Stimulated activated naive CD8-positive, alpha-beta T cell treated with anti-CD3 and anti-CD28 coated beads, Interleukin-15, Interleukin-2, amounts not matched to agents 100 ng/mL and 50 ng/mL, for 24 hours (primary cell): ENCODE results near the gene STX8.

Experiments used
- H3K27ac Mint-ChIP-seq: one replicate; pipeline ENCODE4 v1.8.0; 2021; ENCODE audit warnings: mild to moderate bottlenecking, mixed read lengths
- H3K27me3 Mint-ChIP-seq: one replicate; pipeline ENCODE4 v1.8.0; 2021; ENCODE audit warnings: mixed read lengths
- H3K36me3 Mint-ChIP-seq: one replicate; pipeline ENCODE4 v1.8.0; 2021; ENCODE audit warnings: low read depth, mixed read lengths
- H3K4me1 Mint-ChIP-seq: one replicate; pipeline ENCODE4 v1.8.0; 2021; ENCODE audit warnings: low read depth, mixed read lengths
- H3K4me3 Mint-ChIP-seq: one replicate; pipeline ENCODE4 v1.8.0; 2021; ENCODE audit warnings: mild to moderate bottlenecking, mixed read lengths
- H3K9me3 Mint-ChIP-seq: one replicate; pipeline ENCODE4 v1.8.0; 2021; ENCODE audit warnings: mixed read lengths

Gene STX8

GRCh38 chr17:9421525-9421924, 154.1 kb downstream of the STX8 start:
- H3K4me3 Mint-ChIP-seq = no peak overlapping the region
- no peak overlapping the region for H3K27ac Mint-ChIP-seq
- peaks cover 14% of the 10 kb centered on the region for H3K9me3 Mint-ChIP-seq
- peaks cover 7% of the 10 kb centered on the region for H3K4me1 Mint-ChIP-seq
- H3K27me3 Mint-ChIP-seq = no peaks in the 10 kb centered on the region
- peaks cover 24% of the 10 kb centered on the region for H3K36me3 Mint-ChIP-seq

DNA sequence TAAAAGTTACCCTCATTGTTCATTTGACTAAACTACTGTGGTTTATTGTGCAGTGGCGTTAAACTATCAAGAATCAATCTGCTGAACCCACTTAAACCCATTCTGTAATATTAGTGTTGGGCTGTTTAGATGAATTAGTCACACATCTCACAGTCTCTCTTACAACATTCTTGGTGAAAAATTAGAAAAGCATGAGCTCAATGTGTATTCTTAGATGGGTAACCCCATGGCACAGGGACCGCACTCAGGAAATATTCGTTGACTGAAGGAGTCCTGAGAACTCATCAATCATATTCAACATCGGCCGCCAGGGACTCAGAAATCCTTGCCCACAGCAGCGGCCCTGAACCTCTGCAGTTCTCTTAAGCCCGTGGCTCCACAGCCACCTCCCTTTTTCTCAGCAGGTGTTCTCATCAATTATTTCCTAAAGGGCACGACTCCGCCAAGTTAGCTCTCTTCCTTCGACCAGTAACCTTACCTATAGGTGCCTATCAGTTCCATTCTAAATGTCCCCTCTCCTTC, 155.6 kb downstream of the STX8 start:
- H3K27ac Mint-ChIP-seq = peak overlapping the region; percentile 11
- no peak overlapping the region for H3K4me3 Mint-ChIP-seq
- H3K9me3 Mint-ChIP-seq = peaks cover 14% of the 10 kb centered on the region
- H3K27me3 Mint-ChIP-seq = no peaks in the 10 kb centered on the region
- H3K4me1 Mint-ChIP-seq = peaks cover 11% of the 10 kb centered on the region
- H3K36me3 Mint-ChIP-seq = peaks cover 24% of the 10 kb centered on the region

- peaks cover 18% of the 10 kb centered on the region for H3K4me1 Mint-ChIP-seq
- peaks cover 4% of the 10 kb centered on the region for H3K9me3 Mint-ChIP-seq
- no peak overlapping the region for H3K4me3 Mint-ChIP-seq
- H3K27me3 Mint-ChIP-seq = no peaks in the 10 kb centered on the region
- peaks cover 3% of the 10 kb centered on the region for H3K36me3 Mint-ChIP-seq
- no peak overlapping the region for H3K27ac Mint-ChIP-seq
Measured at GRCh38 chr17:9414471-9414870, 161.1 kb downstream of the STX8 start.

DNA sequence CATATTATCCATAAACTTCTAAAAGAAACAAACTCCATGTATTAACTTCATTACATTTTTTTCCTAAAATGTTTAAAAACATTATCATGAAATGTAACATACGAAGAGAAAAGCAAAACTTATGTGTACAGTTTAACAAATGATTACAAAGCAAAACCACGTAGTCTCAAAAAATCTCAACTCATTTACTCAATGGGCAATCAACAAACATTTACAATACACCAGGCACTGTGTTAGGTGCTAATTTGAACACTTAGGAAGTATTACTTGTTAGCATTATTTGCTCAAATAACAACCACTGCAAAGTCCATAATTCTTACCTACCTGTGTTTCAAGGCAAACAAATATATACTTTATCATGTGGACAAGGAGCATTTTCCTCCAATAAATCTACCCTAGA, 164.9 kb downstream of the STX8 start:
- no peaks in the 10 kb centered on the region for H3K36me3 Mint-ChIP-seq
- no peak overlapping the region for H3K27ac Mint-ChIP-seq
- H3K4me1 Mint-ChIP-seq = peaks cover 10% of the 10 kb centered on the region
- H3K9me3 Mint-ChIP-seq = no peaks in the 10 kb centered on the region
- H3K4me3 Mint-ChIP-seq = no peak overlapping the region
- no peaks in the 10 kb centered on the region for H3K27me3 Mint-ChIP-seq

DNA sequence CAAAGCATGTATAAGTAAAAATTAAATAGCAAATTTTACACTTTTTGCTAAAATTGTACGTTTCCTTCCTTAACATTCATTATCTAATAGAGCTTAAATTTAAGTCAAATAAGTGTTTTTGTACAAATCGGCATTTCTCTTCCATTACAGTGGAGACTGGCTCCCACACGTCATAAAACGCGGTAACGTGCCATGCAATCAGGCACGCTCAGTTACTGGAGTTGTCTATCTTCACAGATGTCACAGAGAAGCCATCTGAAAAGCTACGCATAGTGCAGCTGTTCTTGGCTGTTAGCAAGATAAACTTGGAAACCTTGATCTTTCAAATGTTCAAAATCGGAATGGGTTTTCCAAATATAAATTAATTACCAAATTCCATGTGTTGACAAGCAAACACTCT, 165.3 kb downstream of the STX8 start:
- Mint-ChIP-seq H3K36me3 (no peaks in the 10 kb centered on the region), H3K4me3 (no peak overlapping the region), H3K27me3 (no peaks in the 10 kb centered on the region)

GRCh38 chr17:9409878-9410277, 165.7 kb downstream of the STX8 start:
- Mint-ChIP-seq H3K4me3 (no peak overlapping the region), H3K27me3 (no peaks in the 10 kb centered on the region), H3K9me3 (no peaks in the 10 kb centered on the region), H3K27ac (no peak overlapping the region), H3K4me1 (peaks cover 6% of the 10 kb centered on the region), H3K36me3 (no peaks in the 10 kb centered on the region)

More for the DNA sequence above, 165.3 kb downstream of the STX8 start:
- Mint-ChIP-seq H3K9me3 (no peaks in the 10 kb centered on the region), H3K27ac (no peak overlapping the region), H3K4me1 (peaks cover 10% of the 10 kb centered on the region)

GRCh38 chr17:9408868-9409829, 166.5 kb downstream of the STX8 start:
- Mint-ChIP-seq H3K27ac (no peak overlapping the region), H3K36me3 (no peaks in the 10 kb centered on the region), H3K27me3 (no peaks in the 10 kb centered on the region), H3K9me3 (no peaks in the 10 kb centered on the region), H3K4me1 (peaks cover 4% of the 10 kb centered on the region), H3K4me3 (no peak overlapping the region)

- H3K4me1 Mint-ChIP-seq = no peaks in the 10 kb centered on the region
- H3K9me3 Mint-ChIP-seq = no peaks in the 10 kb centered on the region
- no peak overlapping the region for H3K4me3 Mint-ChIP-seq
- no peak overlapping the region for H3K27ac Mint-ChIP-seq
- no peaks in the 10 kb centered on the region for H3K27me3 Mint-ChIP-seq
- H3K36me3 Mint-ChIP-seq = peaks cover under 1% of the 10 kb centered on the region
Measured at GRCh38 chr17:9408381-9408780, 167.2 kb downstream of the STX8 start.

- Mint-ChIP-seq H3K4me3 (no peak overlapping the region), H3K27ac (no peak overlapping the region), H3K4me1 (no peaks in the 10 kb centered on the region), H3K36me3 (peaks cover 11% of the 10 kb centered on the region), H3K27me3 (no peaks in the 10 kb centered on the region), H3K9me3 (no peaks in the 10 kb centered on the region)
Measured at GRCh38 chr17:9406046-9406606, 169.5 kb downstream of the STX8 start.

- Mint-ChIP-seq H3K36me3 (peaks cover 17% of the 10 kb centered on the region), H3K4me3 (no peak overlapping the region), H3K4me1 (no peaks in the 10 kb centered on the region), H3K9me3 (no peaks in the 10 kb centered on the region), H3K27me3 (no peaks in the 10 kb centered on the region), H3K27ac (no peak overlapping the region)
Measured at GRCh38 chr17:9403257-9403656, 172.4 kb downstream of the STX8 start.

DNA sequence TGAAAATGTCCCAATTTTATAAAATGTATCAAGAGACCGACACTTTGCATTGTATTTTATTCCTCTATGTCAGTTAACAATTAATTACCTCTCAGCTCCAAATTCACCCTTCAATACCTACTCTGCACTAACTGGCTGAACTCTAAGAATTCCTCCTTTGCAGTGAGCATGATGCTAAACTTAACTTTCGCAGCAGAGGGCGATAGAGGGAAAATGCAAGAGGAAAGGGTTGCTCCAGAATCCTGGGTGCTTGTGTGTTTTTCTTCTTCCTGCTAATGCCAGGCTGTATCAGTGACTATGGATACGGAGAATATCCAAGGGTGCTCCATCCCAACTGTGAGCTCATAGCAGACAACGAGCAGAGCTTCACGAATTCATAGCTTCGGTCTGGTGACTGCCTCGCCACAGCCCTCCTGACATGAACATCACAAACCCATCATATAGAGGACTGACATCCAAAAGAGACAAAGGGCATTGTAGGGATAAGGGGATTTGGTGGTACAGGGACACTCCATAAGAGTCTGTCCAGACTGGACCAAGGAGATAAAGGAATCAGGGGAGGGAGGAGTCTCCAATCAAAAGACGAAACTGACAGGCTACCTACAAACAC, 172.9 kb downstream of the STX8 start:
- no peak overlapping the region for H3K4me3 Mint-ChIP-seq
- no peaks in the 10 kb centered on the region for H3K27me3 Mint-ChIP-seq
- H3K27ac Mint-ChIP-seq = no peak overlapping the region
- H3K9me3 Mint-ChIP-seq = no peaks in the 10 kb centered on the region
- H3K36me3 Mint-ChIP-seq = peaks cover 19% of the 10 kb centered on the region
- H3K4me1 Mint-ChIP-seq = no peaks in the 10 kb centered on the region

- peaks cover 23% of the 10 kb centered on the region for H3K36me3 Mint-ChIP-seq
- H3K27me3 Mint-ChIP-seq = no peaks in the 10 kb centered on the region
- no peaks in the 10 kb centered on the region for H3K4me1 Mint-ChIP-seq
- H3K4me3 Mint-ChIP-seq = no peak overlapping the region
- no peak overlapping the region for H3K27ac Mint-ChIP-seq
- no peaks in the 10 kb centered on the region for H3K9me3 Mint-ChIP-seq
Measured at GRCh38 chr17:9401434-9401833, 174.2 kb downstream of the STX8 start.

GRCh38 chr17:9389111-9389527, 186.5 kb downstream of the STX8 start:
- H3K36me3 Mint-ChIP-seq = peaks cover 37% of the 10 kb centered on the region
- no peak overlapping the region for H3K4me3 Mint-ChIP-seq
- peak overlapping the region; percentile 45 for H3K27ac Mint-ChIP-seq
- H3K4me1 Mint-ChIP-seq = peaks cover 16% of the 10 kb centered on the region
- H3K9me3 Mint-ChIP-seq = peaks cover 17% of the 10 kb centered on the region
- no peaks in the 10 kb centered on the region for H3K27me3 Mint-ChIP-seq

DNA sequence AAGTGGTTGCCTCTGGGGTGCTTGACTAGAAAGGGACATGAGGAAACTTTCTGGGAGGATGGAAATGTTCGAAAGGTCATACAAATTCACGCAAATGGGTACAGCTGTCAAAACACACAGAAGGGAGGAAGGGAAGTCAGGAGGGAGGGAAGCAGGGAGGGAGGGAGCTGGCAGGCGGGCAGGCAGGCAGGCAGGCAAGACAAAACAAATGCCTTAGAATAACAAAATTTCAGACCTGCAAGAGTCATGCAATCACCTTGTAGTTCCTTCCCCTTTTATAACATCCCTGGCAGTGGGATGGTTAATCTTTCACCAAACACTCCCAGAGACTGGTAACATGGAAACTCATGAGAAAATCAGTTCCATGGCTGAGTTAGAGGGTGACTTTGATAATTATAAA, 189.2 kb downstream of the STX8 start:
- H3K4me3 Mint-ChIP-seq = no peak overlapping the region
- no peak overlapping the region for H3K27ac Mint-ChIP-seq
- H3K4me1 Mint-ChIP-seq = peaks cover 16% of the 10 kb centered on the region

DNA sequence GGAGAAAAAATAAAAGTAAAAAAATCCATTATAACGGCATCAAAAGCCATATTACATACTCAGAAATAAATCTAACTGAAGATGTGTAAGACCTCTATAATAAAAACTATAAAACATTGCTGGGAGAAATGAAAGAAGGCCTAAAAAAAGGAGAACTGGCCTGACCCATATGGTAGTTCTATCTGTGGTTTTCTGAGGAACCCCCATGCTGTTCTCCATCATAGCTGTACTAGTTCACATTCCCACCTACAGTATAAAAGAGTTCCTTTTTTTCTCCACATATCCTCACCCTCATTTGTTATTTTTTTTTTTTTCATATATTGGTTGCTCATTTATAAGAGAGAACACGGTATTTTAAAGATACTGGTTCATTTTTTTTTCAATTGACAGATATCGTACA, 191.8 kb downstream of the STX8 start:
- Mint-ChIP-seq H3K27me3 (no peaks in the 10 kb centered on the region), H3K36me3 (peaks cover 18% of the 10 kb centered on the region), H3K4me3 (no peak overlapping the region), H3K9me3 (no peaks in the 10 kb centered on the region), H3K4me1 (peaks cover 6% of the 10 kb centered on the region), H3K27ac (no peak overlapping the region)

More for the DNA sequence above, 189.2 kb downstream of the STX8 start:
- Mint-ChIP-seq H3K36me3 (peaks cover 14% of the 10 kb centered on the region), H3K9me3 (no peaks in the 10 kb centered on the region), H3K27me3 (no peaks in the 10 kb centered on the region)
